ENCODE results near the gene TMEM63B.
"Not testable (repeated sequence)": the region's sequence is repeated elsewhere in the genome, so short reads cannot be mapped to it uniquely, and the experiment has no call there.

The TMEM63B gene

DNA sequence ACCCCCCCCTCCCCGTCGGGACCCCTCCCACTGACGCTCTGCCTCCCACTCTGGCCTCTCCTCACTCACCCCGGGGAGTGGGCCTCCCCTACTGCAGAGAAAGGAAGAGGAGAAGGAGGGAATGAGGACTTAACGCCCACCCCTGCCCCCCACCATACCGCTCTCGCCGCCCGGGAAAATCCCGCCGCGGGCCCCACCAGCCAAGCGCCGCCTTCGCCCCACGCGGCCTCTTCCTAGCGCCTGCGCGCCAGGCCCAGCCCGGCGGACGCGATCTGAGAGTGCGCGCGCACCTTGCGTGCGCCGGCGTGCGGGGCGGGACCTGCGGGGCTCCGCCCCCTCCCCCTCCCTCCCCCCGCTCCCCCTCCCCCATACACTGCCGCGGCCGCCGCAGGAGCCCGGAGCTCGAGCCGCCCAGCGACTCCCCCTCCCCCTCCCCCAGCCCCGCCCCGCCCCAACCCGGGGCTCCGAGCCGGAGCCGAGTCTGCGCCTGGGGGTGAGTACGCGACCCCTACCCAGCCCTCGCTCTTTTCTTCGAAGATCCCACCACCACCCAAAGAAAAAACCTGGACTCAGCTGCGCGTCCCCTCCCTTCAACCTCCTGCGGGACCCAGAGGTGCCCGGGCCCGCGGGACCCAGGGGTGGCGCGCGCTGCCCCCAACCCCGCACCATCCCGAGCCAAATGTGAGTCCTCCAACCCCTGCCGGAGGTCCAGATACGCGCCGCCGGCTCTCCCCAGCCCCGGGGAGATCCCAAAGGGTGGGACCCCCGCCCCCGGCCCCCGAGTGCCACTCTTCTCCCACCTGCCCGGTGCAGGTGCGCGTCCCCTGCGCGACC, at the start of gene TMEM63B, which contains the start of gene MRPL14:
TMEM63B (plus strand) TSS at position 369 of the 834 bp plus-strand sequence. CDS start 7,031 bp downstream, outside the sequence.
MRPL14 (minus strand) TSS at position 267 of the 834 bp plus-strand sequence. CDS start 10,841 bp downstream, outside the sequence.
- peak; percentile 73 to 75 for DNase-seq (ENCODE audit: low read depth in 2 of 2)

DNA sequence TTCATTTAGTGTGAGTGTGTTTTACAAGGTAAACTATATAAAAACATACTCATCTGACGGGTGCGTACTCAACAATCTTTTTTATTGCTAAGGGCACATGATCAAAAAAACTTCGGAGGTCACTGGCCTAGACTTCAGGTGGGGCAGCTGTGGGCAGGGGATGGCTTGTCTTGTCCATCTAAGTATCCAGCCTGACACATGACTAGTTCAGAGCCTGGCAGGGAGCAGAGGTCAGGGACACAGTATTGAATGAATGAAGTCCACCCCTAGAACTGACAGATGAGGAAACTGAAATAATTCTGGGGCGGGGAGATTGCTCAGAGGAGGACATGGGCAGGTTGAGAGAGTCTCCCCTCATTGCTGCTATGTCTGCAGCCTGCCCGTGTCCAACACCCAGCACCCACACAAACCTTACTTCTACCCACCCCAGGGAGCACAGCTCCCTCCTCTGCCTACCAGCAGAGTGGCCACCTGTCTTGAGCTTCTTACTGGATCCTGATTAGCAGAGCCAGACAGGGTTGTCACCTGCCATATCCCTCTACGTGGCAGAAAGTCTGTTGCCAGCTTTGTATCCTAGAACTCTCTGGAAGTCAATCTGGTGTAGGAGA, 49.0 kb upstream of the TMEM63B start:
- DNase-seq (ENCODE audit: low read depth in 2 of 2), result no peak

DNA sequence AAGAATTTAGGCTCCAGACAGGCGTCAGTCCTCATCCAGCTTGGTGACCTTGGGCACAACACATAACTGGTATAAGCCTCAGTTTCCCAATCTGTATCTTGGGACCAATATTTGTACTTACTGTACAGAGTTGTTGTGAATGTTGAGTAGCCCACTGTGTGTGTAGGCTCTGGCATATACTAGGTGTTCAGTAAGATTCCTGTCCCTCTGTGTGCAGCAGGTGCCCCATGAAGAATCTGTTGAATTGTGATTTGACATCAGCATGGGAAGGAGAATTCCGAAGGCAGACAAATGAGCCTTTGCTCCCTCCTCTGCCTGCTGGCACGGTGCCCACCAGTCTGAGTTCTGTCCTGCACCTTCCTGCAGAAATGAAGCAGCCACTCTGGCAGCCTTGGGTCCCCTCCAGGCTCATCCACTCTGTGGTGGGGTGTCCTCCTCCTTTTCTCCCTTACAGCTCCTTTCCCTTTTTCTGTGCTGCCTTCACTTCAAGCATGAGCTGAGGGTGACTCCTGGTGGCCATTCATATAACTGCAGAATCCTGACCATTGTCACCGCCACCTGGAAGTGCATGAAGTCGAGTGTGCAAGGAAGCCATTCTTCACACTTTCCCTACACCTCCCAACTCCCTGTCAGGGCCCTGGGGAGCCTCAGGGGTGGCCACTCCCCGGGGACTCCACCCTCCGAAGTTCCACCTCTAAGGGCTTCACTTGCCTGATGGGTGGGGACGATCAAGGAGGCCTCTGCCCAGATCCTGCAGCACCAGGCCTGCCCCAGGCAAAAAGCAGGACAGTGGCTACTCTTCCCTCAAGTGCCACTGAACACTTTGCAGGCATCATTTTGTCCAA, 48.3 kb upstream of the TMEM63B start:
- no peak for DNase-seq (ENCODE audit: low read depth in 2 of 2)

DNA sequence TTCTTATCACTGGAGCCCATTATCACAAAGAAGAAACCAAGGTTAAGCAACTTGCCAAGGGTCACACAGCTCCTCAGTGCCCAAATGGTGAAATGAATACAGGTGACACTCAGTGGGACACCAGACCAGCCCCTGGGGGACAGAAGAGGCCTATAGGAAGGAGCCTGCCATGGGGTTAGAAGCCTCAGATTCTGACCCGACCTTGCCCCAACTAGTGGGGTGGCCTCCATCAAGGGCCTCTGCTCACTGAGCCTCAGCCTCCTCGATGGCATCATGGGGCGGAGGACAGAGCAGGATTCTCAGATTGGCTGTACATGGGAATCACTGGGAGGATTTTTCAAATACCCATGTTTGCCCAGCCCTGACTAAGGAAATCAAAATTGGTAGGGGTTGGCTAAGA, 47.7 kb upstream of the TMEM63B start:
- DNase-seq (ENCODE audit: low read depth in 2 of 2), result no peak

DNA sequence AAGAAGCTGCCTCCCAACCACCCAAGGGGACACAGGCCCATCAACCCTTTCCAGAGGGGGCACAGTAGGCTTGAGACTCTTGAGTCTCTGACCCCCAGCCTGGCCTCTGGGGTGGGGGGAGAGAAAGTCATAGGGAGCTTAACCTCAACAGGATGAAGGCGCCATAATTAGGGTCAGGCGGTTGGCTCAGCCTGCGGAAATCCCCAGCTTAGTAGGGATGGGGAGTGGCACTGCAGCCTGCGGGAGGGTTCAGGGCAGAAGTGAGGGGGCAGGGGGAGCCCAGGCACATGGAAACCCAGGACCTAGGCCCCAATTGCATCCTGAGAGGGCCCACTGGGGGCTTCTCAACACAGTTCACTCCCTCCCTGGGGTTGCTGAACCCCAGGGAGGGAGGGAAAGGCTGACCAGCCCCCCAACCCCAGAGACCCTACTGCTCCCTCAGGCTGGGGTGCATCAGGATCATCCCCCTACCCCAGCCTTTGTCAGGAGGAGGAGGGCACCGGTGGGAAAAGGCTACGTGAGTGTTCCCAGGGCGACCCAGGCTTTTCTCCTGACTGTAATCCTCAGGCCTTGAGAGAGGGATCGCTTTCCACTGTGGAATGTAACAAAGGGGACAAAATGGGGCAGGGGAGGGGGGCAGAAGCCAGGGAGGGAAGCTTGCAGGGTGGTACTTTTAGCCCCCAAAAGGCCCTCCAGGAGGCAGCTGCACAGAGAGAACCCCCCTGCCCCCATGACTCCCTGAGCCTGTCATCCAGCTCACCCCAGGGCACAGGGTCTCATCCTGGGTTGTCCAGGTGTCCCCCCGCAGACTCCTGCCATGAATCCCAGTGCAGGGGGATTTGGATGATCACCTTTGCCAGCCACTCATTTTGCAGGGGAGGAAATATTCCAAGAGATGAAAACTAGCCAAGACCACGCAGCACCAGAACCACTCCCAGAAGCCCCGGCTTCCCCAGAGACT, 46.5 kb upstream of the TMEM63B start:
- no peak for DNase-seq (ENCODE audit: low read depth in 2 of 2)

DNA sequence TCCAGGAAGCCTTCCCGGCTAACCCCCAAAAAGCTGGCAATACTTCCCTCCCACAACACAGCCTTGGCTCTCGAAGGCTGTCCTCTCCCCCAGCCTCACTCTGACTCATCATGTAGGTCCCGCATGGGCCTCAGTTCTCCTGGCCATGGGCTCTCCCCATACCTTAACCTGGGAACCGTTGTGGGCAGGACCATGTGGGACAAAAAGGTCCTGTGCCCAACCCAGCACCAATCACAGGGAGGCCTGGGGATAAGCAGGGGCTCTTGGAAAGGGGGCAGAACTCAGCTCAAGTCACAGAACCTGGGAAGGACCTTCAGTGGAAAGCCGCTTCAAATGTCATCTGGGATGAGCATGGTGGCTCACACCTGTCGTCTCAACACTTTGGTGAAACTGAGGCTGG, 45.6 kb upstream of the TMEM63B start:
- DNase-seq (ENCODE audit: low read depth in 2 of 2), result no peak

DNA sequence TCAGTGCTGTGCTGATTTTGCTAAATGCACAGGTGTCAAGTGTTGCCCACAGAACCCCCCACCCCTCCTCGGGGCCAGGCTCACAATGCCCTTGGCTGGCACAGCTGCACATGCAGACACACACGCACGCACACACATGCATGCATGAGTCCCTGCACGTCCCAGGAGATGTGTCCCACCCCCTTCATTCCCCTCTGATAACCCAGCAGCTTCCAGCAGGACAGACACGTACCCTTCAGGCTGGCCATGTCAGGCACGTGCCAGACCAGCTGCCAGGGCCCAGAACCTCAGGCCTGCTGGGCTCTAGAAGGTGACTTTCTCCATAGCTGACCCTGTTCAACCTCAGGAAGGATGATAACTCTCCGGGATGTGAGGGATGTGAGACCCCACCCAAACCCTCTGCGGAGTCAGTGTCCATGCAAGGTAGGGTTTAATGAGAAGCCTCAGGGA, 44.5 kb upstream of the TMEM63B start:
- DNase-seq (ENCODE audit: low read depth in 2 of 2), result no peak

DNA sequence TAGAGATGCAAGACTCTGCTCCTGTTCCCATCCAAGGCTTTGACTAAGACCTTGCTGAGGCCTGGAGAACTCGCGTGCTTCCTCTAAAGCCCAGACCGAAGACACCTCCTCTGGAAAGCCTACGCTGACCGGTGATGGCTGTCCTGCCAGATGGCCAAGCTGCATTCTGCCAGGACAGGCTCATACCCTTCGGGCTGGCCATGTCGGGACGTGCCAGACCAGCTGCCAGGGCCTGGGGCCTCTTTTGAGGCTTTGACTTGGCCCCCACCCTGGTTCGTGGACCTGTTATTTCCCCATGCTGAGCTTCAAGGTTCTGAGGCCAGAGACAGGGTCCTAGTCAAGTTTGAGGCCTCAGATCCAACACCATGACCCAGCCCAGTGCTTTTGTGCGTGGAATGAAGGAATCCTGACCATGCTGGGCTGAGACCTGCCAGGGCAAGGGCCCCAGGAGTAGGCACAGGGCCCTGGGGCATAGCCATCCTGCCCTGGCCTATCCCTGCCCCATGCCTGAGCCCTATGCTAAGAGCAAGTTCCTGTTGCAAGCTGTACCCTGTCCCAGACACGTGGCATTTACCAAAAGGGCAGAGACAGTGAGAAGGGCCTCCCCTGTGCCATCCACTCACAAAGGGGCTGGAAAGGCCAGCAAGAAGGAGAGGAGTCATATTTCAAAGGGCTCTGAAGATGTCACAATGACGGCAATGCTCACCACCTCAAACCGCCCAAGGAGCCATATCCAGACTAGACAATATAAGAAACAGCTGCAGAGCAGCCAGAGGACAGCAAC, 42.9 kb upstream of the TMEM63B start:
- no peak for DNase-seq (ENCODE audit: low read depth in 2 of 2)

DNA sequence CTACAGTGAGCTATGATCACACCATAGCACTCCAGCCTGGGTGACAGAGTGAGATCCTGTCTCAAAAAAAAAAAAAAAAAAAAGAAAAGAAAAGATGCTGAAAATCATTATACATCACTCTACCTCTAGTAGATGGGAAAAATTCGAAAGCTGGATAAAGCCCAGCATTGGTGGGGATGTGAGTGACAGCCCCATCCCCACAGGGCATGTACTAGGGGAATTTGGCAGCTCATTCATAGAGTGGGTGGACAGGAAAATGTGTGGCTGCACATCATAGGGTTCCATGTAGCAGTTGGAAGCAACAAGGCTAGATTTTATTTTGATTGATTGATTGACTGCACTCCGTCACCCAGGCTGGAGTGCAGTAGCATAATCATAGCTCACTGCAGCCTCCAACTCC, 42.1 kb upstream of the TMEM63B start:
- DNase-seq (ENCODE audit: low read depth in 2 of 2), result no peak

DNA sequence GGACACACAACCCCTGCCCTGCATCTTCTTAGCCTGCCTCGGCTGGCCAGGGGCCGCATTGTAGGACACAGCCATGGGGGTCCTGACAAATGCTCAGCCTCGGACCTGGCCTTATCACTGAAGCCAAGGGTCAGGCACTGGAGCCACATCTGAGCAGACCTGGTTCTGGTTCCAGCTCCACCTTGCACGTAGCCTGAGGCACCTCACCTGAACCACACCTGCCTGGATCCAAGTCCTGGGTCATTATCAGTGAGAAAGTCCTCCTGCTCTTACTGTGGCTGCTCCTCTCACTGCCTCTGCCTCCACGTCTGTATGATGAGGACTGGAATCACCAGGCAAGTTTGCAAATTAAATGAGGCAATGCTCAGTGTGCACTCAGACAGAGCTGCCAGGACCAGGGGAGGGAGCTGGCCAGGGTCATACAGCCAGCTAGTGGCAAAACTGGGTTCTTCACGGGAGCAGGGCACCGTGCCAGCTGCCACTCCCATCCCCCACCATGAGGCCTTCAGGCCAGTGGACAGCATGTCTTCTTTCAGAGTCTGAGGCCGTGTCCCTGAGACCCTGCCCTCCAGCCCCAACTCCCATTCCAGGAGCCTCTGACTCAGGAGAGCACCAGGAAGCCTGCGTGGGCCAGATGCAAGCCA, 40.3 kb upstream of the TMEM63B start:
- DNase-seq (ENCODE audit: low read depth in 2 of 2), result no peak

DNA sequence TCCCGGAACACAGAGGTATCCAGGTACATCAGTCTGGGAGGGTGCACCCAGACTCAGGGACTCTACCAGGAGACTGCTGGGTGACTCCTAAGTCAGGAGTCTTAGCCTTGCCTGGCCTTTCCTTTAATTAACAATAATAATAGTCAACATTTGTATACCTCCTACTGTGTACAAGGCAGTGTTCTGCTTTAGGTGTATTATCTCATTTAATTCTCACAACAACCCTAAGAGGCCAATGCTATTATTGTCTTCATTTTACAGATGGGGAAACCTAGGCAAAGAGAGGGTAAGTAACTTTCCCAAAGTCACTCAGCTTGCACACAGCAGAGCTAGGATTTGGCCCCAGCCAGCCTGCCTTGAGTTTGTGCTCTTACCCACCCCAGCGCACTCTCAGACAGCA, 39.7 kb upstream of the TMEM63B start:
- DNase-seq (ENCODE audit: low read depth in 2 of 2), result no peak

DNA sequence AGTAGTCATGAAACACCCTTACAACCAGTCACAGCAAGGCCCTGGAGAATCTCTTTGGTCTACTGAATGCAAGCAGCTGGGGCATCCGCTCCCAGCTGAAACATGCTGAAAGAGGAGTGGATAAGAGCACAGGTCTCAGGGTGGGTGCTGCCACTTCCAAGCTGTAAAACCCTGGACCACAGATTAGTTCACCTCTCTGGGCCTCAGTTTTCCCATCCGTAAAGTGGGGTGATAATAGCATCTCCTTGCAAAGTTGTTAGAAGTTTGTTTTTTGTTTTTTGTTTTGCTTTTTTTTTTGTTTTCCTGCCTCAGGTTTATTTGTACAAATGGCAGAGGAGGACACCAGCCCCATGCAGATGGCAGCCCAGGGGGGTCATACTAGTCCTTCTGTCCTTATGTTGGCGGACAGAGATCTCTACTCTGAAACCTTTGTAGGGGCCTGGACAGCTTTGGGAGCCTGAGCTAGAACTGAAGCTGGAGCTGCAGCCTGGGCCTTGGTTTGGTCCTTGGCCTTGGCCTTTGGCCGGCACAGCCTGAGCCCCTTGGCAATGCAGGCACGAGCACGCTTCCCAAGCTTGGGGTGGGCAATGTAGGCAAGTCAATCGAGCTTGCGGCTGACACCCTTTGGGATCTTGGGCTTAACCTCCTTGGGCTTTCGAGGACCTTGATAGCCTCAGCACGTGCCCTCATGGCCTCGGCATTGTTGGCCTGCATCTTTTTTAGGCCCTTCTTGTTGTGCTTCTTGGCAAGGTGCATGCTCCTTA, 38.3 kb upstream of the TMEM63B start:
- DNase-seq (ENCODE audit: low read depth in 2 of 2), result no peak

DNA sequence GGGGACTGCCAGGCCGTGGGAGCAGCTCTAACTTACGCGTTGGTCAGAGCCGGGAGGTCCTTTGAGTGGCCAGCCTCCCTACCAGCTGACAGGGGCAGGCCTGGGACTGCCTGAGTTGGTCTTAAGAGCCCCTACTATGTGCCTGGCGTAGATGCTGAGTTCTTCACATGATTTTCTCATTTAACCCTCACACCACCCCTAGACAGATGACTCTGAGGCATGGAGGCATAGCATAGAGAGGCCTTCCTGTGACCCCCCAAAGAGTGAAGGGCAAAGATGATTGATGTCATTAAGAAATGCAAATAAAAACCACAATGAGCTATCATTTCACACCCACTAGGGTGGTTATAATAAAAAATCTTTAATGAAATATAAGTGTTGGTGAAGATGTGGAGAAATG, 36.9 kb upstream of the TMEM63B start:
- no peak for DNase-seq (ENCODE audit: low read depth in 2 of 2)

DNA sequence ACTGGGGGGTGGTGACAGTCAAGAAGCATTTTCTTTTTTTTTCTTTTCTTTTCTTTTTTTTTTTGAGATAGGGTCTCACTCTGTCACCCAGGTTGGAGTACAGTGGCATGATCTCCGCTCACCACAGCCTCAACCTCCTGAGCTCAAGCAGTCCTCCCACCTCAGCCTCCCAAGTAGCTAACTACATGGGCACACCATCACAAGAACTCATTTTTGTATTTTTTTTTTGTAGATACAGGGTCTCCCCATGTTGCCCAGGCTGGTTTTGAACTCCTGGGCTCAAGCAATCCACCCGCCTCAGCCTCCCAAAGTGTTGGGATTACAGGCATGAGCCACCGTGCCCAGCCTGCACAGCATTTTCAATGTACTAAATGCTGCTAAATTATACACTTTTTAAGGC, 36.0 kb upstream of the TMEM63B start:
- DNase-seq (ENCODE audit: low read depth in 2 of 2), result not testable (repeated sequence)

DNA sequence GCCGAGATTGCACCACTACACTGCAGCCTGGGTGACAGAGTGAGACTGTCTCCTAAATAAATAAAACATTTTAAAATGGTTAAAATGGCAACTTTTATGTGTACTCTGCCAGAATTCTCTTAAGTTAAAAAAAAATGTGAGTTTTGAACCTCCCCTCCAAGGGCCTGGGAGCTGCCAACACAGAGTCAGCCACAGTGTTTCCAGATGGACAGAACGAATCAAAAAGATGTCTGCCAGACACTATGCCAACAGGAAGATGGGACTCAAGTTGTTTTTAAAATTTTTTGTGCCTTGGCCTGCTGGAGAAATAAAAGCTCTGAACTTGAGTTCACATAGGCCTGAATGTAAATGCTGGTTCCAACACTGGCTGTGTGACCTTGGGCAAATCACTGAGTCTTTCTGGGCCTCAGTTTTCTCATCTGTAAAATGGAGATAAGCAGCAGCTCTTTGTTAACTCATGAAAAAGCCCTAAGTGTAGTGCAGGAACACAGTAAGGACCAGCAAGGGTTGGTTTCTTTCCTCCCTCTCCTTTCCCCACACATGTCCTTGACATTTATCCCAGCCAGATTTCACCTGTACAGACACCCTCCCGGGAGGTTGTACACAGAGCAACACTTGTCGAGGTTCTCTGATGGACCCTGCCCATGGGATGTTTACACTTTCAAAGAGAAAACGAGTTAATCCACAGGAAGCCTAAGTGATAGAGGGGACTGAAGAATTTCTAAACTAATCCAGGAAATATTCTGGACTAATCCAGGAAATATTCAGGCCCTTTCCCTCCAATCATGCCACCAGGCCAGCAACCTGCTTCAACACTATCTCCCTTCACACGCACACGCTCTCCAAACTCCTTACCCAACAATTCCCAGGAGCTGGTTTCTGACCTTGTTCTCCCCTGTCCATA, 35.1 kb upstream of the TMEM63B start:
- DNase-seq (ENCODE audit: low read depth in 2 of 2), result no peak

DNA sequence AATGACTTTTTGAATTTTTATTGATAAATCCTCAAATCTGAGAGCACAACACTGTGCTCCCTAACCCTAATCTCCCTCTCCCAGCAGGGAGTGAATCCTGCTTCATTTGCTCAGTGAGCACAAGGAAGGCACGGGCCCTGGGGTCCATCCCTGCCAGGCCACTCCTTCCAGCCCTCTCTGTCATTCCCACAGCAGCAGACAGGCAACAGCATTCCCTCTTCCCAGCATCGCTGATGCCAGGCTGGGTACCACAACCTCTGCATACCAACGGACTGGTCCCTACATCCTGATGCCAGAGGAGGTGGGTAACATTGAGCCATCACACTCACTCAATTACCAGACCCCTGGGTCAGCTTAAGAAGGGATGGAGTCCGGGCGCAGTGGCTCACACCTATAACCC, 34.3 kb upstream of the TMEM63B start:
- DNase-seq (ENCODE audit: low read depth in 2 of 2), result no peak

DNA sequence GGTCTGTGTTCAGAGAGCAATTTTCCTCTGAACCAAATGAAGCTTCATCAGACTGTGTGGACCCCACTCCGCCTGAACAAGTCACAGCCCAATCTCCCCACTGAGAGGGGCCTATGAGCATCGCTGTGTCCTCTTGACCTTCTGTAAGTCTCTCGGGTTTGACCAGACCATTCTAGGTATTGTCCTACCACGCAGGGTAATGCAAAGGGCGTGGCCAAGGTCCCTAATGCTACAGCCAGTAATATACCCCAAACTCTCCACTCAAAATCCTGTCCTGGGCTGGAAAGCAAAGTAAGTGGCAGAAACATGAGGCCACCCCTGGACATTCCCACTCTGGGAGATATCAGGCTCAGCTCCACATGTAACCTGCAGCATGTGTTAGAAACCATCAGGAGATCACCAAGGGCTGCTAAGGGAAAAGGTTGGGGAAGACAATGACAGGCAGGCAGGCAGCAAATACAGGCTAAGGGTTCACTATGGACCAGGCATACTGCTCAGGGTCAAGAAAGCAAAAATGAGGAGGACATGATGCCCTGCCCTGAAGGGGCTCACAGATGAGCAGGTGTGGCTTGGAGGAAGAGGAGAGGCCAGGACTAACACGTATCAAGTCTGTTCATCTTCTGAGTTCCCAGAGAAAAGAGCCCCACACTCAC, 33.5 kb upstream of the TMEM63B start:
- no peak for DNase-seq (ENCODE audit: low read depth in 2 of 2)
